ENCODE measurements around the gene C19orf12. TPM values are rescaled to one million over a fixed set of nuclear protein-coding genes. Genes with fewer than 3 reads are reported as not detected.

The C19orf12 gene
- total and polyA plus RNA-seq, 8 donors, result 11.0 to 16.9 (median 12.2) TPM

DNA sequence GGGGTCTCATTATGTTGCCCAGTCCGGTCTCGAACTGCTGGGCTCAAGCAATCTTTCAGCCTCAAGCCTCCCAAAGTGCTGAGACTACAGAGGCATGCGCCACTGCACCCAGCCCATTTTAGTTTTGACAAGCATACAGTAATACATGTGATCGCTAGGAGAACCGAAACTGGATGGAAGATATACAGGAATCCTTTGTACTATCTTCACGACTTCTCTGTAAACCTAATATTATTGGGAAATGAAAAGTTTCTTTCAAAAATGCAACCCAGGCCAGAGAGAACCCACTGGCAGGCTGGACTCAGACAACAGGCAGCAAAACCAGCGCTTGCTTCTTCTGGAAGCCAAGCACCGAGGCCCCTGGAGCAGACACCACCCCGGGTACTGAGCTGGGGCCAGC lies 9.4 kb downstream of the C19orf12 start:
- ATAC-seq (no peak), DNase-seq (no peak), FAIRE-seq (no peak)
- no peak overlapping the region for H3K4me3 ChIP-seq
- TF ChIP-seq, protein P1, sequence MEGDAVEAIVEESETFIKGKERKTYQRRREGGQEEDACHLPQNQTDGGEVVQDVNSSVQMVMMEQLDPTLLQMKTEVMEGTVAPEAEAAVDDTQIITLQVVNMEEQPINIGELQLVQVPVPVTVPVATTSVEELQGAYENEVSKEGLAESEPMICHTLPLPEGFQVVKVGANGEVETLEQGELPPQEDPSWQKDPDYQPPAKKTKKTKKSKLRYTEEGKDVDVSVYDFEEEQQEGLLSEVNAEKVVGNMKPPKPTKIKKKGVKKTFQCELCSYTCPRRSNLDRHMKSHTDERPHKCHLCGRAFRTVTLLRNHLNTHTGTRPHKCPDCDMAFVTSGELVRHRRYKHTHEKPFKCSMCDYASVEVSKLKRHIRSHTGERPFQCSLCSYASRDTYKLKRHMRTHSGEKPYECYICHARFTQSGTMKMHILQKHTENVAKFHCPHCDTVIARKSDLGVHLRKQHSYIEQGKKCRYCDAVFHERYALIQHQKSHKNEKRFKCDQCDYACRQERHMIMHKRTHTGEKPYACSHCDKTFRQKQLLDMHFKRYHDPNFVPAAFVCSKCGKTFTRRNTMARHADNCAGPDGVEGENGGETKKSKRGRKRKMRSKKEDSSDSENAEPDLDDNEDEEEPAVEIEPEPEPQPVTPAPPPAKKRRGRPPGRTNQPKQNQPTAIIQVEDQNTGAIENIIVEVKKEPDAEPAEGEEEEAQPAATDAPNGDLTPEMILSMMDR (IDR thresholded peaks at IDR 0.05), result no peak
- no peaks in the 10 kb centered on the region for H3K4me1 ChIP-seq
- H3K27me3 ChIP-seq, result no peaks in the 10 kb centered on the region
- 92 to 94% methylated on average over 9 of the region's 9 CpGs for WGBS, 2 donors
- H3K27ac ChIP-seq, result no peak overlapping the region
- no peaks in the 10 kb centered on the region for H3K9me3 ChIP-seq
- intact Hi-C loops (cut with DNase I), result no loop called here
- peaks cover 0 to 25% (median 0%) of the 10 kb centered on the region in 3 donors for H3K36me3 ChIP-seq

DNA sequence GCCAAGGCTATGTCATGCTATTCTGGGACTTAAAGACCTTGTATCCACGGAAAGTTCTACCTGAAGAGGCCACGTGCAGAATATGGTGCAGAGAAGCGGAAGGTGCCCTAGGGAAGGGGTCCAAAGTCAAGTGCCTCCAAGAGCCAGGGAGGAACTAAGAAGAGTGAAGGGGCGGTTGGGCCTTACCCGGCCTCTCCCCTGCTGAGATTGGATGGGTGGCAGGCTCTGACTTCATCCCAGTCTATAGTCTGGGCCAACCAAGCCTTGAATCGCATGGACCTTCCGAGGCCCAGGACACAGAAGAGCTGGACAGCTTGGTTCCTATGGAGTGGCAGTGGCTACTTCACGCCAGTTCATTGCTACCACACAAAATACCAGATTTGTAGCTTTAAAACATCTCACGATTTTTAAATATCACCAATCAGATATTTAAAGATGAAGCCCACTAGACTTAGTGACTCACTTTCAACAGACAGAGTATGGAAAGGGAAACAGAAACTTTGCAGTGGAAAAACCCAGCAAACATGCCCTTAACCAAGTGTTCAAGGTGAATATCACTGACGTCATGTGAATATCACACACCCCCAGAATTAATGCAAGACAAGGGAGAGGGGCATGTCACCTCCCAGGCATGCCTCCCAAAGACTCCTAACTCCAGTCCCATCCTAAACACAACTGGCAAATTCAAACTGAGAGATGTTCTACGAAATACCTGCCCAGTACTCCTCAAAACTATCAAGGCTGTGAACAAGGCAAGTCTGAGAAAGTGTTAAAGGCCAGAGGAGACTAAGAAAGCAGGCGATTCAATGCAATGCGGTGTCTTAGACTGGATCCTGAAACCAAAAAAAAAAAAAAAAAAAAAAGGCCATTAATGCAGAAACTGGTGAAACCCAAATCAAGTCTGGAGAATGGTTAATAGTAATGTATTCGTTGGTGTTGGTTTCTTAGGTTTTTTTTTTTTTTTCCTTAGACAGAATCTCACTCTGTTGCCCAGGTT lies 10.2 kb downstream of the C19orf12 start:
- no peak overlapping the region for H3K27ac ChIP-seq
- no peak overlapping the region for H3K4me3 ChIP-seq
- FAIRE-seq (no peak), DNase-seq (peak in 1 of 6 donors; percentile 16), ATAC-seq (no peak)
- peaks cover 0 to 25% (median 0%) of the 10 kb centered on the region in 3 donors for H3K36me3 ChIP-seq
- H3K4me1 ChIP-seq, result no peaks in the 10 kb centered on the region
- no peaks in the 10 kb centered on the region for H3K9me3 ChIP-seq
- intact Hi-C loops (cut with DNase I), result no loop called here
- TF ChIP-seq, protein P1 (IDR thresholded peaks at IDR 0.05), result no peak
- 81 to 83% methylated on average over 14 of the region's 14 CpGs for WGBS, 2 donors
- H3K27me3 ChIP-seq, result no peaks in the 10 kb centered on the region

DNA sequence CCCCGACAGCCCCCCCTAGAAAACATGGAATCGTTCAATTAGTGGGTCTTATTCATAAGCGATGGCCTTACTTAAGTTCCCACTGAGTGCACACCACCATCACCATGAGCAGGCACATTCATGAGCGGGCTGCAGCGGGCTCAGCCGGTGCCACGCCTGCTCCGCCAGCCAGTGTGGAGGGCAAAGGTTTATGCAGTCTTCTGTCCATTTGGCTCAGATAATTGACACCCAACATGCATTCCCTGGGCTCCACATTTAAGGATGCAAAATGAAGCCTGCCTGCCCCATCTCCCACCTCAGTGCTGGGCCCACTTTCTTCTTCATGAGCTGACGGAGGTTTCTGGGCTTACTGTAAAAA lies 12.1 kb downstream of the C19orf12 start:
- TF ChIP-seq, protein P1 (IDR thresholded peaks at IDR 0.05), result no peak
- intact Hi-C loops (cut with DNase I), result no loop called here
- H3K4me3 ChIP-seq, result no peak overlapping the region
- no peak overlapping the region for H3K27ac ChIP-seq
- H3K9me3 ChIP-seq, result no peaks in the 10 kb centered on the region
- H3K27me3 ChIP-seq, result no peaks in the 10 kb centered on the region
- FAIRE-seq (no peak), DNase-seq (peak in 1 of 6 donors; percentile 43), ATAC-seq (no peak)
- peaks cover 0 to 25% (median 0%) of the 10 kb centered on the region in 3 donors for H3K36me3 ChIP-seq
- H3K4me1 ChIP-seq, result no peaks in the 10 kb centered on the region
- WGBS, 2 donors, result 93 to 95% methylated on average over 9 of the region's 9 CpGs

DNA sequence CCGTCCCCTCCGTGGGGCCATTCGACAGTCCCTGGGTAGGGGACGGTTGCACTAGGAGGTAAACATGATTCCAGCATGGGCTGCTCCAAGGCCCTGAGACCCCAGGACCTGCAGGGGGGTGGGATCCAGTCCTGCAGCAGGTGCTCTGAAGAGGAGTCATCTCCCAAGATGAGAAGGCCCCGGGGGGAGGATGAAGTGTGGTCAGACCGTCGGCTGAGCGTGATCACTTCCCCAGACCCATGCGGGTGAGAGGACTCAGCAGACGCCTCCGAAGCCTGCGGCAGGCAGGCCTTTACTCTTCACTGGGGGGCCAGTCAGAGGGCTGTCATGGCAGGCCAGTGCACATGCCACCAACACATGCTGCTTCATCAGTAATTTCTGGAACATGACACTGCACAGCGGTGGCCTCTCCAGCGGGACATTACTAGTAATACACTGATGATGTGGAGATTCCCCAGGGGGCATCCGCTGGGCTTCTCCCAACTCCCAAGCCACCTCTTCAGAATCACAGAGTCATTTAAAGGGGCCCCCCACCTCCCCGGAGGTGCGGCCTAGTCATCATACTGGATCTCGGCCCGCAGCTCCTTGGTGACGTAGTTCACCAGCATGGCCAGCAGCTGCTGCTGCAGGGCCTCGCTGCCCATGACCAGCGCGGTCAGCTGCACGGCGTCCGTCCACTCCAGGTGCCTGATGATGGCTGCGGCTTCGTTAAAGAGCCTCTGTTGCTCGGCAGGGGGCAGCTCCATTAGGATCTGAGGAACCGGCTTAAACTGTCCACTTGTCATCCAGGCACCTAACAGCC lies 12.7 kb downstream of the C19orf12 start:
- WGBS, 2 donors, result 91 to 92% methylated on average over 30 of the region's 30 CpGs
- intact Hi-C loops (cut with DNase I), result no loop called here
- TF ChIP-seq, protein P1 (IDR thresholded peaks at IDR 0.05), result no peak

More for the DNA sequence above, 12.7 kb downstream of the C19orf12 start:
- FAIRE-seq, result no peak
- no peak for ATAC-seq
- H3K4me3 ChIP-seq, result no peak overlapping the region
- no peaks in the 10 kb centered on the region for H3K4me1 ChIP-seq
- no peaks in the 10 kb centered on the region for H3K27me3 ChIP-seq
- DNase-seq, result peak in 1 of 6 donors; percentile 37
- H3K9me3 ChIP-seq, result no peaks in the 10 kb centered on the region
- H3K27ac ChIP-seq, result no peak overlapping the region
- peaks cover 0 to 23% (median 0%) of the 10 kb centered on the region in 3 donors for H3K36me3 ChIP-seq
